ENCODE measurements around the gene NLRC5. TPM values are rescaled to one million over a fixed set of nuclear protein-coding genes. Genes with fewer than 3 reads are reported as not detected.

NLRC5 gene
- total and polyA plus RNA-seq, 9 of the 15 experiments (the other 6 are each of a cell fraction or from before 2014, with no cell fraction given) = 0.59 to 0.71 TPM; not detected in 7

DNA sequence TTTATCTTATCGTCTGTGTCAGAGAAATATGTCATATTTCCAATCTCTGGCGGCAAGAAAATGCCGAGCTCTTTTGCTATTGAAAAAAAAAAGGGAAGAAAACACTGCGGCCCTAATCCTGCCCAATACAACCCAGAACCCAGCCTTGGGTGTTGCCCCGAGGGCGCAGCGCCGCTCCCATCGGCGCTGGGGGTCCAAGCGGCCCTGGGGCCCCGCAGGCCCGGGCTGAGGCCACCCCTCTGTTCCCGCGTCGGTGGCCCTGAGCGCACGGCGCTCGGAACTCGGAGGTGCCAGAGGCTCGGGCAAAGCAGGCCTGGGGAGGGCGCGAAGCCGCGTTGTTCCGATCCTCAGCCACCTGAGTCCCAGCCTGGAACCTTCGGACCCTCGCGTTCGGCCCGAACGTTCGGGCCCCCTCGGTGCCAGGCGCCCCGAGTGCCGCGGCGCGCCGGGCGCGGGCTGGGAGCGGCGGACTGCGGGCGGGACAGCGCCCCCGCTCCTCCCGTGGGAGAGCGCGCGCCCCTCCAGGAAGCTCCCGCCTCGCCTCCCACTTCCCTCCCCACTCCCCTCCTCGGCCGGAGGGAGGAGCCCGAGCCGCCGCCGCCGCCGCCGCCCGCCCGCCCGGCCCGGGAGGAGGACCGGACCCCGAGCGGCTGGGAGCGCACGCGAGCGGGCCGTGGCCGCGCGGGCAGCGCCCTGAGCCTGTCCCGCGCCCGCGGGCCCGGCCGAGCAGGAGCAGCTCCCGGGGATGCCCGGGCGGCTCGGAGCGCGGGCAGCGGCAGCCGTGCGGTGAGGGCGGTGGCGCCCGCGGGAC is 102.8 kb downstream of the NLRC5 start, which contains the start of gene CPNE2 (continued):
- TF ChIP-seq, protein P1, sequence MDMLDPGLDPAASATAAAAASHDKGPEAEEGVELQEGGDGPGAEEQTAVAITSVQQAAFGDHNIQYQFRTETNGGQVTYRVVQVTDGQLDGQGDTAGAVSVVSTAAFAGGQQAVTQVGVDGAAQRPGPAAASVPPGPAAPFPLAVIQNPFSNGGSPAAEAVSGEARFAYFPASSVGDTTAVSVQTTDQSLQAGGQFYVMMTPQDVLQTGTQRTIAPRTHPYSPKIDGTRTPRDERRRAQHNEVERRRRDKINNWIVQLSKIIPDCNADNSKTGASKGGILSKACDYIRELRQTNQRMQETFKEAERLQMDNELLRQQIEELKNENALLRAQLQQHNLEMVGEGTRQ (CRISPR knock-in tag; IDR thresholded peaks at IDR 0.05) = no peak
- TF ChIP-seq HMGN3 (IDR thresholded peaks at IDR 0.05; ENCODE audit: borderline replicate concordance, extremely low read depth, insufficient read length, low read depth, low read length) (peak; percentile 24), ZBTB17 (CRISPR knock-in tag; IDR thresholded peaks at IDR 0.05) (peak; percentile 65; the same call in 1 of the 2 replicates), EP400 (IDR thresholded peaks at IDR 0.05) (no peak), RBM25 (IDR thresholded peaks at IDR 0.05; ENCODE audit: low read depth, low read length, severe bottlenecking) (no peak), KDM5B (IDR thresholded peaks at IDR 0.05; ENCODE audit: insufficient replicate concordance, low read depth, low read length) (peak; percentile 67), SPI1 (IDR thresholded peaks at IDR 0.05; ENCODE audit: borderline replicate concordance, low read depth, low read length) (peak; percentile 45; the same call in 1 of the 2 replicates), ZNF212 (CRISPR knock-in tag; IDR thresholded peaks at IDR 0.05) (no peak), PURB (CRISPR knock-in tag; IDR thresholded peaks at IDR 0.05; ENCODE audit: low read depth) (no peak), NFE2L1 (tag; IDR thresholded peaks at IDR 0.05; ENCODE audit: borderline replicate concordance, low read depth) (no peak), CBFA2T3 (IDR thresholded peaks at IDR 0.05) (no peak), TOE1 (IDR thresholded peaks at IDR 0.05; ENCODE audit: borderline replicate concordance) (no peak), TOE1 (CRISPR knock-in tag; IDR thresholded peaks at IDR 0.05; ENCODE audit: borderline replicate concordance, low read depth) (no peak), SUPT5H (IDR thresholded peaks at IDR 0.05) (no peak), MCM7 (IDR thresholded peaks at IDR 0.05) (no peak), GATAD2B (IDR thresholded peaks at IDR 0.05; ENCODE audit: borderline replicate concordance) (peak; percentile 89)
- TF ChIP-seq, protein P2, sequence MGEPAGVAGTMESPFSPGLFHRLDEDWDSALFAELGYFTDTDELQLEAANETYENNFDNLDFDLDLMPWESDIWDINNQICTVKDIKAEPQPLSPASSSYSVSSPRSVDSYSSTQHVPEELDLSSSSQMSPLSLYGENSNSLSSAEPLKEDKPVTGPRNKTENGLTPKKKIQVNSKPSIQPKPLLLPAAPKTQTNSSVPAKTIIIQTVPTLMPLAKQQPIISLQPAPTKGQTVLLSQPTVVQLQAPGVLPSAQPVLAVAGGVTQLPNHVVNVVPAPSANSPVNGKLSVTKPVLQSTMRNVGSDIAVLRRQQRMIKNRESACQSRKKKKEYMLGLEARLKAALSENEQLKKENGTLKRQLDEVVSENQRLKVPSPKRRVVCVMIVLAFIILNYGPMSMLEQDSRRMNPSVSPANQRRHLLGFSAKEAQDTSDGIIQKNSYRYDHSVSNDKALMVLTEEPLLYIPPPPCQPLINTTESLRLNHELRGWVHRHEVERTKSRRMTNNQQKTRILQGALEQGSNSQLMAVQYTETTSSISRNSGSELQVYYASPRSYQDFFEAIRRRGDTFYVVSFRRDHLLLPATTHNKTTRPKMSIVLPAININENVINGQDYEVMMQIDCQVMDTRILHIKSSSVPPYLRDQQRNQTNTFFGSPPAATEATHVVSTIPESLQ (CRISPR knock-in tag; IDR thresholded peaks at IDR 0.05) = 0 out of 2 replicates have a peak, but pooled peaks have one; percentile 34
- TF ChIP-seq, protein P3, sequence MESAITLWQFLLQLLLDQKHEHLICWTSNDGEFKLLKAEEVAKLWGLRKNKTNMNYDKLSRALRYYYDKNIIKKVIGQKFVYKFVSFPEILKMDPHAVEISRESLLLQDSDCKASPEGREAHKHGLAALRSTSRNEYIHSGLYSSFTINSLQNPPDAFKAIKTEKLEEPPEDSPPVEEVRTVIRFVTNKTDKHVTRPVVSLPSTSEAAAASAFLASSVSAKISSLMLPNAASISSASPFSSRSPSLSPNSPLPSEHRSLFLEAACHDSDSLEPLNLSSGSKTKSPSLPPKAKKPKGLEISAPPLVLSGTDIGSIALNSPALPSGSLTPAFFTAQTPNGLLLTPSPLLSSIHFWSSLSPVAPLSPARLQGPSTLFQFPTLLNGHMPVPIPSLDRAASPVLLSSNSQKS (CRISPR knock-in tag; IDR thresholded peaks at IDR 0.05) = no peak
- TF ChIP-seq, protein P4, sequence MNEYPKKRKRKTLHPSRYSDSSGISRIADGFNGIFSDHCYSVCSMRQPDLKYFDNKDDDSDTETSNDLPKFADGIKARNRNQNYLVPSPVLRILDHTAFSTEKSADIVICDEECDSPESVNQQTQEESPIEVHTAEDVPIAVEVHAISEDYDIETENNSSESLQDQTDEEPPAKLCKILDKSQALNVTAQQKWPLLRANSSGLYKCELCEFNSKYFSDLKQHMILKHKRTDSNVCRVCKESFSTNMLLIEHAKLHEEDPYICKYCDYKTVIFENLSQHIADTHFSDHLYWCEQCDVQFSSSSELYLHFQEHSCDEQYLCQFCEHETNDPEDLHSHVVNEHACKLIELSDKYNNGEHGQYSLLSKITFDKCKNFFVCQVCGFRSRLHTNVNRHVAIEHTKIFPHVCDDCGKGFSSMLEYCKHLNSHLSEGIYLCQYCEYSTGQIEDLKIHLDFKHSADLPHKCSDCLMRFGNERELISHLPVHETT (CRISPR knock-in tag; conservative IDR thresholded peaks at IDR 0.05 in 1 of 2, IDR thresholded peaks at IDR 0.05 in 1 of 2) = no peak; a peak in 1 of 4 replicates
